GM23338 (cell line): Measurements from ENCODE around the gene ANTXR1.

ENCODE experiments used
- CREB1 ChIP-seq: fragments of 250-450 bp; sonication (Bioruptor Pico); IDR thresholded peaks from 2 replicates; pipeline ENCODE4 v1.5.0; 2020; ENCODE audit warnings: low read depth, mild to moderate bottlenecking, moderate library complexity
- EZH2 ChIP-seq: fragments of 200-600 bp; sonication (generic); IDR thresholded peaks from one replicate; pipeline ENCODE4 v1.8.0; 2017; ENCODE audit warnings: antibody characterized with exemption, mild to moderate bottlenecking, low read depth; ENCODE audit not compliant: unreplicated experiment
- EZH2phosphoT487 ChIP-seq: fragments of 200-600 bp; sonication (generic); IDR thresholded peaks from one replicate; pipeline ENCODE4 v1.8.1; 2018; ENCODE audit warnings: antibody characterized with exemption; ENCODE audit not compliant: unreplicated experiment
- JUNB ChIP-seq: IDR thresholded peaks from one replicate; pipeline ENCODE4 v1.6.1; 2016; ENCODE audit warnings: antibody characterized with exemption; ENCODE audit not compliant: unreplicated experiment
- NANOG ChIP-seq: IDR thresholded peaks from 2 replicates; pipeline ENCODE4 v1.6.1; 2016; ENCODE audit warnings: antibody characterized with exemption, borderline replicate concordance
- POLR2AphosphoS5 ChIP-seq: IDR thresholded peaks from 2 replicates; pipeline ENCODE4 v1.6.1; 2016; ENCODE audit warnings: antibody characterized with exemption, low read depth
- REST ChIP-seq: IDR thresholded peaks from one replicate; pipeline ENCODE4 v1.6.1; 2018; ENCODE audit warnings: antibody characterized with exemption; ENCODE audit not compliant: unreplicated experiment
- STAT1 ChIP-seq: IDR thresholded peaks from one replicate; pipeline ENCODE4 v1.6.1; 2016; ENCODE audit warnings: antibody characterized with exemption; ENCODE audit not compliant: unreplicated experiment
- ZNF114 ChIP-seq: fragments of 250-450 bp; sonication (Bioruptor Pico); IDR thresholded peaks from 2 replicates; pipeline ENCODE4 v1.5.0; 2020; ENCODE audit warnings: mild to moderate bottlenecking, moderate library complexity
- ZNF331 ChIP-seq: fragments of 250-450 bp; sonication (Bioruptor Pico); IDR thresholded peaks from 2 replicates; pipeline ENCODE4 v1.5.0; 2020; ENCODE audit warnings: low read depth, mild to moderate bottlenecking, moderate library complexity
- TF ChIP-seq, protein P1 (sequence below), 2 experiments: fragments of 200-600 bp in 1 of 2; sonication (generic) in 1 of 2; conservative IDR thresholded peaks; 2 replicates each; pipeline versions ENCODE4 v1.5.1 to v1.6.1; 2016 to 2017; ENCODE audit warnings: antibody characterized with exemption in 2 of 2, low read depth in 2 of 2, mild to moderate bottlenecking in 2 of 2, moderate library complexity in 1 of 2
- TF ChIP-seq, protein P2 (sequence below): IDR thresholded peaks from 2 replicates; pipeline ENCODE4 v1.6.1; 2016; ENCODE audit warnings: antibody characterized with exemption
- TF ChIP-seq, protein P3 (sequence below): fragments of 250-450 bp; sonication (Bioruptor Pico); IDR thresholded peaks from 2 replicates; pipeline ENCODE4 v1.5.0; 2020; ENCODE audit warnings: mild to moderate bottlenecking, moderate library complexity

- TF ChIP-seq, protein P1, sequence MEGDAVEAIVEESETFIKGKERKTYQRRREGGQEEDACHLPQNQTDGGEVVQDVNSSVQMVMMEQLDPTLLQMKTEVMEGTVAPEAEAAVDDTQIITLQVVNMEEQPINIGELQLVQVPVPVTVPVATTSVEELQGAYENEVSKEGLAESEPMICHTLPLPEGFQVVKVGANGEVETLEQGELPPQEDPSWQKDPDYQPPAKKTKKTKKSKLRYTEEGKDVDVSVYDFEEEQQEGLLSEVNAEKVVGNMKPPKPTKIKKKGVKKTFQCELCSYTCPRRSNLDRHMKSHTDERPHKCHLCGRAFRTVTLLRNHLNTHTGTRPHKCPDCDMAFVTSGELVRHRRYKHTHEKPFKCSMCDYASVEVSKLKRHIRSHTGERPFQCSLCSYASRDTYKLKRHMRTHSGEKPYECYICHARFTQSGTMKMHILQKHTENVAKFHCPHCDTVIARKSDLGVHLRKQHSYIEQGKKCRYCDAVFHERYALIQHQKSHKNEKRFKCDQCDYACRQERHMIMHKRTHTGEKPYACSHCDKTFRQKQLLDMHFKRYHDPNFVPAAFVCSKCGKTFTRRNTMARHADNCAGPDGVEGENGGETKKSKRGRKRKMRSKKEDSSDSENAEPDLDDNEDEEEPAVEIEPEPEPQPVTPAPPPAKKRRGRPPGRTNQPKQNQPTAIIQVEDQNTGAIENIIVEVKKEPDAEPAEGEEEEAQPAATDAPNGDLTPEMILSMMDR (conservative IDR thresholded peaks at IDR 0.05; ENCODE audit: low read depth in 2 of 2), result no peak
- TF ChIP-seq EZH2 (no peak), REST (no peak), ZNF331 (CRISPR knock-in tag) (no peak), CREB1 (CRISPR knock-in tag) (no peak), POLR2AphosphoS5 (no peak), NANOG (no peak), JUNB (no peak), EZH2phosphoT487 (no peak), ZNF114 (no peak), STAT1 (no peak)
- TF ChIP-seq, protein P2, sequence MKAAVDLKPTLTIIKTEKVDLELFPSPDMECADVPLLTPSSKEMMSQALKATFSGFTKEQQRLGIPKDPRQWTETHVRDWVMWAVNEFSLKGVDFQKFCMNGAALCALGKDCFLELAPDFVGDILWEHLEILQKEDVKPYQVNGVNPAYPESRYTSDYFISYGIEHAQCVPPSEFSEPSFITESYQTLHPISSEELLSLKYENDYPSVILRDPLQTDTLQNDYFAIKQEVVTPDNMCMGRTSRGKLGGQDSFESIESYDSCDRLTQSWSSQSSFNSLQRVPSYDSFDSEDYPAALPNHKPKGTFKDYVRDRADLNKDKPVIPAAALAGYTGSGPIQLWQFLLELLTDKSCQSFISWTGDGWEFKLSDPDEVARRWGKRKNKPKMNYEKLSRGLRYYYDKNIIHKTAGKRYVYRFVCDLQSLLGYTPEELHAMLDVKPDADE, result no peak
- TF ChIP-seq, protein P3, sequence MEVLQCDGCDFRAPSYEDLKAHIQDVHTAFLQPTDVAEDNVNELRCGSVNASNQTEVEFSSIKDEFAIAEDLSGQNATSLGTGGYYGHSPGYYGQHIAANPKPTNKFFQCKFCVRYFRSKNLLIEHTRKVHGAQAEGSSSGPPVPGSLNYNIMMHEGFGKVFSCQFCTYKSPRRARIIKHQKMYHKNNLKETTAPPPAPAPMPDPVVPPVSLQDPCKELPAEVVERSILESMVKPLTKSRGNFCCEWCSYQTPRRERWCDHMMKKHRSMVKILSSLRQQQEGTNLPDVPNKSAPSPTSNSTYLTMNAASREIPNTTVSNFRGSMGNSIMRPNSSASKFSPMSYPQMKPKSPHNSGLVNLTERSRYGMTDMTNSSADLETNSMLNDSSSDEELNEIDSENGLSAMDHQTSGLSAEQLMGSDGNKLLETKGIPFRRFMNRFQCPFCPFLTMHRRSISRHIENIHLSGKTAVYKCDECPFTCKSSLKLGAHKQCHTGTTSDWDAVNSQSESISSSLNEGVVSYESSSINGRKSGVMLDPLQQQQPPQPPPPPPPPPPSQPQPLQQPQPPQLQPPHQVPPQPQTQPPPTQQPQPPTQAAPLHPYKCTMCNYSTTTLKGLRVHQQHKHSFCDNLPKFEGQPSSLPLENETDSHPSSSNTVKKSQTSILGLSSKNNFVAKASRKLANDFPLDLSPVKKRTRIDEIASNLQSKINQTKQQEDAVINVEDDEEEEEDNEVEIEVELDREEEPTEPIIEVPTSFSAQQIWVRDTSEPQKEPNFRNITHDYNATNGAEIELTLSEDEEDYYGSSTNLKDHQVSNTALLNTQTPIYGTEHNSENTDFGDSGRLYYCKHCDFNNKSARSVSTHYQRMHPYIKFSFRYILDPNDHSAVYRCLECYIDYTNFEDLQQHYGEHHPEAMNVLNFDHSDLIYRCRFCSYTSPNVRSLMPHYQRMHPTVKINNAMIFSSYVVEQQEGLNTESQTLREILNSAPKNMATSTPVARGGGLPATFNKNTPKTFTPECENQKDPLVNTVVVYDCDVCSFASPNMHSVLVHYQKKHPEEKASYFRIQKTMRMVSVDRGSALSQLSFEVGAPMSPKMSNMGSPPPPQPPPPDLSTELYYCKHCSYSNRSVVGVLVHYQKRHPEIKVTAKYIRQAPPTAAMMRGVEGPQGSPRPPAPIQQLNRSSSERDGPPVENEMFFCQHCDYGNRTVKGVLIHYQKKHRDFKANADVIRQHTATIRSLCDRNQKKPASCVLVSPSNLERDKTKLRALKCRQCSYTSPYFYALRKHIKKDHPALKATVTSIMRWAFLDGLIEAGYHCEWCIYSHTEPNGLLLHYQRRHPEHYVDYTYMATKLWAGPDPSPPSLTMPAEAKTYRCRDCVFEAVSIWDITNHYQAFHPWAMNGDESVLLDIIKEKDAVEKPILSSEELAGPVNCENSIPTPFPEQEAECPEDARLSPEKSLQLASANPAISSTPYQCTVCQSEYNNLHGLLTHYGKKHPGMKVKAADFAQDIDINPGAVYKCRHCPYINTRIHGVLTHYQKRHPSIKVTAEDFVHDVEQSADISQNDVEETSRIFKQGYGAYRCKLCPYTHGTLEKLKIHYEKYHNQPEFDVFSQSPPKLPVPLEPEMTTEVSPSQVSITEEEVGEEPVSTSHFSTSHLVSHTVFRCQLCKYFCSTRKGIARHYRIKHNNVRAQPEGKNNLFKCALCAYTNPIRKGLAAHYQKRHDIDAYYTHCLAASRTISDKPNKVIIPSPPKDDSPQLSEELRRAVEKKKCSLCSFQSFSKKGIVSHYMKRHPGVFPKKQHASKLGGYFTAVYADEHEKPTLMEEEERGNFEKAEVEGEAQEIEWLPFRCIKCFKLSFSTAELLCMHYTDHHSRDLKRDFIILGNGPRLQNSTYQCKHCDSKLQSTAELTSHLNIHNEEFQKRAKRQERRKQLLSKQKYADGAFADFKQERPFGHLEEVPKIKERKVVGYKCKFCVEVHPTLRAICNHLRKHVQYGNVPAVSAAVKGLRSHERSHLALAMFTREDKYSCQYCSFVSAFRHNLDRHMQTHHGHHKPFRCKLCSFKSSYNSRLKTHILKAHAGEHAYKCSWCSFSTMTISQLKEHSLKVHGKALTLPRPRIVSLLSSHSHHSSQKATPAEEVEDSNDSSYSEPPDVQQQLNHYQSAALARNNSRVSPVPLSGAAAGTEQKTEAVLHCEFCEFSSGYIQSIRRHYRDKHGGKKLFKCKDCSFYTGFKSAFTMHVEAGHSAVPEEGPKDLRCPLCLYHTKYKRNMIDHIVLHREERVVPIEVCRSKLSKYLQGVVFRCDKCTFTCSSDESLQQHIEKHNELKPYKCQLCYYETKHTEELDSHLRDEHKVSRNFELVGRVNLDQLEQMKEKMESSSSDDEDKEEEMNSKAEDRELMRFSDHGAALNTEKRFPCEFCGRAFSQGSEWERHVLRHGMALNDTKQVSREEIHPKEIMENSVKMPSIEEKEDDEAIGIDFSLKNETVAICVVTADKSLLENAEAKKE (CRISPR knock-in tag), result no peak
These were observed 98.1 kb downstream of the ANTXR1 start for GRCh38 chr2:69111076-69111475.
